Activated CD8-positive, alpha-beta memory T cell treated with anti-CD3 and anti-CD28 coated beads, Interleukin-2, amount 50 U/mL, for 4 hours (primary cell): ENCODE data around the gene NPFFR1.

ENCODE experiments used
- DNase-seq: peaks from one replicate; pipeline ENCODE4 v3.0.0-alpha.2; 2020

NPFFR1 gene

GRCh38 chr10:70212879-70213278 lies 70.9 kb downstream of the NPFFR1 start:
- DNase-seq: no peak

GRCh38 chr10:70212277-70212676 lies 71.5 kb downstream of the NPFFR1 start:
- no peak for DNase-seq

- no peak for DNase-seq
Observed at GRCh38 chr10:70206762-70207161, 77.0 kb downstream of the NPFFR1 start.

GRCh38 chr10:70201105-70201504 lies 82.7 kb downstream of the NPFFR1 start:
- no peak for DNase-seq

GRCh38 chr10:70198696-70199466 lies 84.9 kb downstream of the NPFFR1 start:
- DNase-seq: no peak
